T-helper 2 cell treated with Interferon-gamma antibody and Interleukin-4, amounts not matched to agents 5 μg/mL and 100 μg/mL, for 36 hours (primary cell): ENCODE measurements around the gene RFPL1.
"Not testable (repeated sequence)": the region's sequence is repeated elsewhere in the genome, so short reads cannot be mapped to it uniquely, and the experiment has no call there.

Source experiments
- DNase-seq: peaks from one replicate; pipeline ENCODE4 v3.0.0; 2021; ENCODE audit warnings: low spot score
- H3K27ac Mint-ChIP-seq: one replicate; pipeline ENCODE4 v1.8.0; 2021; ENCODE audit warnings: mild to moderate bottlenecking, mixed read lengths
- H3K27me3 Mint-ChIP-seq: one replicate; pipeline ENCODE4 v1.8.0; 2021; ENCODE audit warnings: low read depth, mixed read lengths
- H3K36me3 Mint-ChIP-seq: one replicate; pipeline ENCODE4 v1.8.0; 2021; ENCODE audit warnings: low read depth, mixed read lengths
- H3K4me1 Mint-ChIP-seq: one replicate; pipeline ENCODE4 v1.8.0; 2021; ENCODE audit warnings: low read depth, mixed read lengths
- H3K4me3 Mint-ChIP-seq: one replicate; pipeline ENCODE4 v1.8.0; 2022; ENCODE audit warnings: mild to moderate bottlenecking, moderate library complexity, mixed read lengths
- H3K9me3 Mint-ChIP-seq: one replicate; pipeline ENCODE4 v1.8.0; 2021; ENCODE audit warnings: mixed read lengths

The RFPL1 gene

GRCh38 chr22:29418704-29419103, 19.7 kb upstream of the RFPL1 start:
- DNase-seq, H3K27ac Mint-ChIP-seq, H3K27me3 Mint-ChIP-seq, H3K36me3 Mint-ChIP-seq, H3K4me3 Mint-ChIP-seq, H3K9me3 Mint-ChIP-seq: not testable (repeated sequence)
- H3K4me1 Mint-ChIP-seq: peaks cover 23% of the 10 kb centered on the region

GRCh38 chr22:29426476-29426875, 11.9 kb upstream of the RFPL1 start:
- no peaks in the 10 kb centered on the region for H3K36me3 Mint-ChIP-seq
- DNase-seq: no peak
- H3K4me3 Mint-ChIP-seq: no peak overlapping the region
- H3K9me3 Mint-ChIP-seq: no peaks in the 10 kb centered on the region
- H3K27ac Mint-ChIP-seq: no peak overlapping the region
- peaks cover 34% of the 10 kb centered on the region for H3K27me3 Mint-ChIP-seq
- H3K4me1 Mint-ChIP-seq: peaks cover 4% of the 10 kb centered on the region

- H3K4me3 Mint-ChIP-seq: no peak overlapping the region
- H3K27ac Mint-ChIP-seq: no peak overlapping the region
- no peaks in the 10 kb centered on the region for H3K9me3 Mint-ChIP-seq
- peaks cover 2% of the 10 kb centered on the region for H3K4me1 Mint-ChIP-seq
- H3K27me3 Mint-ChIP-seq: peaks cover 39% of the 10 kb centered on the region
- H3K36me3 Mint-ChIP-seq: no peaks in the 10 kb centered on the region
- no peak for DNase-seq
These were observed 11.1 kb upstream of the RFPL1 start for GRCh38 chr22:29427176-29427760.

GRCh38 chr22:29431986-29432385, 6.4 kb upstream of the RFPL1 start:
- Mint-ChIP-seq H3K27me3 (peaks cover 58% of the 10 kb centered on the region), H3K36me3 (no peaks in the 10 kb centered on the region), H3K4me1 (no peaks in the 10 kb centered on the region), H3K4me3 (no peak overlapping the region), H3K9me3 (no peaks in the 10 kb centered on the region), H3K27ac (no peak overlapping the region)
- DNase-seq: no peak

GRCh38 chr22:29433856-29434255, 4.5 kb upstream of the RFPL1 start:
- H3K36me3 Mint-ChIP-seq: no peaks in the 10 kb centered on the region
- no peak overlapping the region for H3K4me3 Mint-ChIP-seq
- H3K27ac Mint-ChIP-seq: no peak overlapping the region
- peaks cover 49% of the 10 kb centered on the region for H3K27me3 Mint-ChIP-seq
- no peak for DNase-seq
- no peaks in the 10 kb centered on the region for H3K9me3 Mint-ChIP-seq
- H3K4me1 Mint-ChIP-seq: no peaks in the 10 kb centered on the region

- Mint-ChIP-seq H3K4me1 (no peaks in the 10 kb centered on the region), H3K9me3 (no peaks in the 10 kb centered on the region), H3K27me3 (peaks cover 46% of the 10 kb centered on the region), H3K4me3 (no peak overlapping the region), H3K27ac (no peak overlapping the region), H3K36me3 (no peaks in the 10 kb centered on the region)
- no peak for DNase-seq
These were observed 4.1 kb upstream of the RFPL1 start for GRCh38 chr22:29434288-29434687.

- no peak for DNase-seq
- Mint-ChIP-seq H3K27me3 (peaks cover 39% of the 10 kb centered on the region), H3K4me3 (no peak overlapping the region), H3K9me3 (no peaks in the 10 kb centered on the region), H3K36me3 (no peaks in the 10 kb centered on the region), H3K4me1 (no peaks in the 10 kb centered on the region), H3K27ac (no peak overlapping the region)
These were observed 2.9 kb upstream of the RFPL1 start for GRCh38 chr22:29435236-29436136.

- Mint-ChIP-seq H3K36me3 (no peaks in the 10 kb centered on the region), H3K4me1 (no peaks in the 10 kb centered on the region), H3K9me3 (no peaks in the 10 kb centered on the region), H3K27ac (no peak overlapping the region), H3K4me3 (no peak overlapping the region), H3K27me3 (peaks cover 13% of the 10 kb centered on the region)
- DNase-seq: no peak
These were observed 4.6 kb downstream of the RFPL1 start for GRCh38 chr22:29442976-29443375.

GRCh38 chr22:29443452-29443851, 5.1 kb downstream of the RFPL1 start:
- H3K9me3 Mint-ChIP-seq: no peaks in the 10 kb centered on the region
- no peak overlapping the region for H3K27ac Mint-ChIP-seq
- no peak for DNase-seq
- no peak overlapping the region for H3K4me3 Mint-ChIP-seq
- H3K4me1 Mint-ChIP-seq: no peaks in the 10 kb centered on the region
- H3K27me3 Mint-ChIP-seq: peaks cover 13% of the 10 kb centered on the region
- no peaks in the 10 kb centered on the region for H3K36me3 Mint-ChIP-seq

GRCh38 chr22:29443861-29444792, 5.7 kb downstream of the RFPL1 start:
- no peaks in the 10 kb centered on the region for H3K4me1 Mint-ChIP-seq
- H3K9me3 Mint-ChIP-seq: no peaks in the 10 kb centered on the region
- no peak overlapping the region for H3K4me3 Mint-ChIP-seq
- H3K27me3 Mint-ChIP-seq: peaks cover 13% of the 10 kb centered on the region
- H3K27ac Mint-ChIP-seq: no peak overlapping the region
- DNase-seq: no peak
- no peaks in the 10 kb centered on the region for H3K36me3 Mint-ChIP-seq

- Mint-ChIP-seq H3K9me3 (no peaks in the 10 kb centered on the region), H3K36me3 (no peaks in the 10 kb centered on the region), H3K27me3 (peaks cover 13% of the 10 kb centered on the region), H3K27ac (no peak overlapping the region), H3K4me3 (no peak overlapping the region), H3K4me1 (no peaks in the 10 kb centered on the region)
- DNase-seq: no peak
These were observed 7.1 kb downstream of the RFPL1 start for GRCh38 chr22:29445508-29445907.

- no peak overlapping the region for H3K4me3 Mint-ChIP-seq
- H3K36me3 Mint-ChIP-seq: no peaks in the 10 kb centered on the region
- no peaks in the 10 kb centered on the region for H3K4me1 Mint-ChIP-seq
- peaks cover 9% of the 10 kb centered on the region for H3K27me3 Mint-ChIP-seq
- no peak for DNase-seq
- H3K9me3 Mint-ChIP-seq: no peaks in the 10 kb centered on the region
- no peak overlapping the region for H3K27ac Mint-ChIP-seq
These were observed 9.5 kb downstream of the RFPL1 start for GRCh38 chr22:29447906-29448305.

- DNase-seq: no peak
- Mint-ChIP-seq H3K9me3 (no peaks in the 10 kb centered on the region), H3K36me3 (no peaks in the 10 kb centered on the region), H3K27ac (no peak overlapping the region), H3K4me3 (no peak overlapping the region), H3K27me3 (no peaks in the 10 kb centered on the region), H3K4me1 (no peaks in the 10 kb centered on the region)
These were observed 11.0 kb downstream of the RFPL1 start for GRCh38 chr22:29449296-29449875.
